Activated naive CD8-positive, alpha-beta T cell (primary cell): ENCODE results near the gene UNK.
A peak's percentile ranks its signal among the peaks of the same experiment; 100 is the strongest.

Experiments
- H3K27ac Mint-ChIP-seq: one replicate; pipeline ENCODE4 v1.8.0; 2021; ENCODE audit warnings: mixed read lengths
- H3K27me3 Mint-ChIP-seq: one replicate; pipeline ENCODE4 v1.8.0; 2021; ENCODE audit warnings: mixed read lengths
- H3K36me3 Mint-ChIP-seq: one replicate; pipeline ENCODE4 v1.8.0; 2021; ENCODE audit warnings: mixed read lengths
- H3K4me1 Mint-ChIP-seq: one replicate; pipeline ENCODE4 v1.8.0; 2021; ENCODE audit warnings: low read depth, mixed read lengths
- H3K4me3 Mint-ChIP-seq: one replicate; pipeline ENCODE4 v1.8.0; 2021; ENCODE audit warnings: mild to moderate bottlenecking, mixed read lengths
- H3K9me3 Mint-ChIP-seq: one replicate; pipeline ENCODE4 v1.8.0; 2021; ENCODE audit warnings: low read depth, mixed read lengths

UNK gene

GRCh38 chr17:75762513-75763268 lies 21.9 kb upstream of the UNK start:
- H3K4me3 Mint-ChIP-seq: peak overlapping the region; percentile 30
- H3K36me3 Mint-ChIP-seq: no peaks in the 10 kb centered on the region
- no peak overlapping the region for H3K27ac Mint-ChIP-seq
- no peaks in the 10 kb centered on the region for H3K9me3 Mint-ChIP-seq
- peaks cover 14% of the 10 kb centered on the region for H3K4me1 Mint-ChIP-seq
- no peaks in the 10 kb centered on the region for H3K27me3 Mint-ChIP-seq

GRCh38 chr17:75763269-75763607 lies 21.4 kb upstream of the UNK start:
- Mint-ChIP-seq H3K9me3 (no peaks in the 10 kb centered on the region), H3K4me1 (peaks cover 14% of the 10 kb centered on the region), H3K36me3 (no peaks in the 10 kb centered on the region), H3K27ac (no peak overlapping the region), H3K27me3 (no peaks in the 10 kb centered on the region), H3K4me3 (no peak overlapping the region)

GRCh38 chr17:75763613-75764416 lies 20.8 kb upstream of the UNK start:
- no peak overlapping the region for H3K27ac Mint-ChIP-seq
- peaks cover 14% of the 10 kb centered on the region for H3K4me1 Mint-ChIP-seq
- peak overlapping the region; percentile 76 for H3K4me3 Mint-ChIP-seq
- H3K9me3 Mint-ChIP-seq: no peaks in the 10 kb centered on the region
- H3K36me3 Mint-ChIP-seq: no peaks in the 10 kb centered on the region
- H3K27me3 Mint-ChIP-seq: no peaks in the 10 kb centered on the region

- Mint-ChIP-seq H3K27ac (no peak overlapping the region), H3K4me1 (peaks cover 14% of the 10 kb centered on the region), H3K36me3 (no peaks in the 10 kb centered on the region), H3K27me3 (no peaks in the 10 kb centered on the region), H3K4me3 (peak overlapping the region; percentile 76), H3K9me3 (no peaks in the 10 kb centered on the region)
Measured at GRCh38 chr17:75764417-75764710, 20.2 kb upstream of the UNK start.

- Mint-ChIP-seq H3K27ac (no peak within 1 kb of the TSS), H3K36me3 (no peaks in the 10 kb centered on the region), H3K4me3 (peak within 1 kb of the TSS; percentile 76), H3K27me3 (no peaks in the 10 kb centered on the region), H3K4me1 (peaks cover 14% of the 10 kb centered on the region), H3K9me3 (no peaks in the 10 kb centered on the region)
Measured at GRCh38 chr17:75764711-75765421, 19.7 kb upstream of the UNK start, which contains the start of gene GALK1. TSS of gene GALK1 (minus strand) at chr17:75765192. CDS start at chr17:75765136, 56 bp downstream.

GRCh38 chr17:75765981-75766380 lies 18.6 kb upstream of the UNK start:
- Mint-ChIP-seq H3K36me3 (no peaks in the 10 kb centered on the region), H3K27me3 (no peaks in the 10 kb centered on the region), H3K9me3 (no peaks in the 10 kb centered on the region), H3K4me1 (peaks cover 14% of the 10 kb centered on the region), H3K27ac (no peak overlapping the region), H3K4me3 (peak overlapping the region; percentile 54)

- Mint-ChIP-seq H3K27me3 (no peaks in the 10 kb centered on the region), H3K36me3 (no peaks in the 10 kb centered on the region), H3K27ac (no peak overlapping the region), H3K9me3 (no peaks in the 10 kb centered on the region), H3K4me3 (no peak overlapping the region), H3K4me1 (peaks cover 9% of the 10 kb centered on the region)
Measured at GRCh38 chr17:75767881-75768280, 16.7 kb upstream of the UNK start.

GRCh38 chr17:75769536-75769935 lies 15.1 kb upstream of the UNK start:
- Mint-ChIP-seq H3K27me3 (no peaks in the 10 kb centered on the region), H3K36me3 (no peaks in the 10 kb centered on the region), H3K27ac (no peak overlapping the region), H3K4me1 (peaks cover 2% of the 10 kb centered on the region), H3K9me3 (no peaks in the 10 kb centered on the region), H3K4me3 (no peak overlapping the region)

GRCh38 chr17:75771334-75772281 lies 13.0 kb upstream of the UNK start:
- no peak overlapping the region for H3K4me3 Mint-ChIP-seq
- H3K4me1 Mint-ChIP-seq: peaks cover 13% of the 10 kb centered on the region
- no peaks in the 10 kb centered on the region for H3K9me3 Mint-ChIP-seq
- no peak overlapping the region for H3K27ac Mint-ChIP-seq
- peaks cover 3% of the 10 kb centered on the region for H3K36me3 Mint-ChIP-seq
- no peaks in the 10 kb centered on the region for H3K27me3 Mint-ChIP-seq

- no peak overlapping the region for H3K4me3 Mint-ChIP-seq
- H3K27me3 Mint-ChIP-seq: no peaks in the 10 kb centered on the region
- no peak overlapping the region for H3K27ac Mint-ChIP-seq
- H3K9me3 Mint-ChIP-seq: no peaks in the 10 kb centered on the region
- H3K4me1 Mint-ChIP-seq: peaks cover 27% of the 10 kb centered on the region
- H3K36me3 Mint-ChIP-seq: peaks cover 16% of the 10 kb centered on the region
Measured at GRCh38 chr17:75773121-75773807, 11.3 kb upstream of the UNK start.

- Mint-ChIP-seq H3K4me3 (no peak overlapping the region), H3K27me3 (no peaks in the 10 kb centered on the region), H3K9me3 (no peaks in the 10 kb centered on the region), H3K27ac (no peak overlapping the region), H3K36me3 (peaks cover 22% of the 10 kb centered on the region), H3K4me1 (peaks cover 30% of the 10 kb centered on the region)
Measured at GRCh38 chr17:75773808-75774470, 10.7 kb upstream of the UNK start.

GRCh38 chr17:75774471-75774990 lies 10.1 kb upstream of the UNK start:
- Mint-ChIP-seq H3K4me3 (no peak overlapping the region), H3K4me1 (peaks cover 30% of the 10 kb centered on the region), H3K9me3 (no peaks in the 10 kb centered on the region), H3K36me3 (peaks cover 22% of the 10 kb centered on the region), H3K27me3 (no peaks in the 10 kb centered on the region), H3K27ac (peak overlapping the region; percentile 23)

- H3K27me3 Mint-ChIP-seq: no peaks in the 10 kb centered on the region
- H3K27ac Mint-ChIP-seq: peak overlapping the region; percentile 91
- peak overlapping the region; percentile 96 for H3K4me3 Mint-ChIP-seq
- H3K4me1 Mint-ChIP-seq: peaks cover 33% of the 10 kb centered on the region
- peaks cover 22% of the 10 kb centered on the region for H3K36me3 Mint-ChIP-seq
- H3K9me3 Mint-ChIP-seq: peaks cover 3% of the 10 kb centered on the region
Measured at GRCh38 chr17:75774991-75775668, 9.5 kb upstream of the UNK start.
